GM12878 (cell line): ENCODE data around the gene GPR107. TPM values are rescaled to one million over a fixed set of nuclear protein-coding genes. Genes with fewer than 3 reads are reported as not detected.

Experiments used
- ATAC-seq: fragments of 200-7000 bp; cut with Tn5 transposase; 3 replicates; pipeline ENCODE4 v1.9.1; 2020; ENCODE audit warnings: mild to moderate bottlenecking, moderate library complexity
- BruUV-seq: library from RNA; stranded (reverse); fragments of 400-500 nt; replicated peaks from 2 replicates; lab custom pipeline; 2021; lab: Mats Ljungman, UMichigan
- CTCF ChIA-PET: fragments of 300-600 bp; sonication (Branson Sonifier 250); formaldehyde crosslinking; extraction: SDS; loops from one replicate; lab custom pipeline; 2021; ENCODE audit warnings: inconsistent platforms; lab: Yijun Ruan, JAX
- POLR2A ChIA-PET: fragments of 350-600 bp; formaldehyde crosslinking; extraction: SDS; loops from one replicate; lab custom pipeline; 2021; ENCODE audit warnings: inconsistent platforms; lab: Charles Lee
- RAD21 ChIA-PET: fragments of 300-600 bp; sonication (Branson Sonifier 250); formaldehyde crosslinking; loops from one replicate; lab custom pipeline; 2023; ENCODE audit warnings: antibody characterized with exemption; ENCODE audit not compliant: unreplicated experiment; lab: Charles Lee
- SMC1A ChIA-PET: fragments of 300-600 bp; sonication (Branson Sonifier 250); formaldehyde crosslinking; loops from one replicate; lab custom pipeline; 2023; ENCODE audit not compliant: unreplicated experiment, uncharacterized antibody; lab: Charles Lee
- DNase-seq: peaks from one replicate; pipeline ENCODE4 v3.0.0-alpha.2; 2011; ENCODE audit warnings: low read depth, low spot score
- FAIRE-seq: peaks from 3 replicates; lab custom pipeline; 2011; peaks lifted over from hg19 to GRCh38; lab: Jason Lieb, UNC
- H2AFZ ChIP-seq: 2 replicates; pipeline ENCODE4 v1.6.0; 2011; ENCODE audit warnings: low read depth, low read length, control low read depth; ENCODE audit not compliant: control insufficient read depth
- H3K27ac ChIP-seq: 2 replicates; pipeline ENCODE4 v1.5.1; 2011; ENCODE audit warnings: control low read depth; ENCODE audit not compliant: control insufficient read depth, insufficient read depth
- H3K27me3 ChIP-seq, 2 experiments: replicated peaks in 1 of 2; 2 replicates each; pipeline versions ENCODE4 v1.6.0 to v1.6.1; 2011; ENCODE audit warnings: low read length in 1 of 2; ENCODE audit not compliant: control insufficient read depth in 2 of 2, insufficient read depth in 2 of 2
- H3K36me3 ChIP-seq, 2 experiments: 2 replicates each; pipeline ENCODE4 v1.5.1; 2011; ENCODE audit warnings: low read length in 1 of 2; ENCODE audit not compliant: control insufficient read depth in 2 of 2, insufficient read depth in 2 of 2
- H3K4me1 ChIP-seq: 2 replicates; pipeline ENCODE4 v1.6.1; 2011; ENCODE audit warnings: mild to moderate bottlenecking, low read length, moderate library complexity, mixed read lengths; ENCODE audit not compliant: control insufficient read depth, insufficient read depth
- H3K4me2 ChIP-seq: 2 replicates; pipeline ENCODE4 v1.6.0; 2011; ENCODE audit warnings: control low read depth; ENCODE audit not compliant: control insufficient read depth, insufficient read depth
- H3K4me3 ChIP-seq: fragments of 200-600 bp; sonication (generic); 2 replicates; pipeline ENCODE4 v1.5.1; 2016
- H3K79me2 ChIP-seq: 2 replicates; pipeline ENCODE4 v1.6.0; 2011; ENCODE audit warnings: low read length; ENCODE audit not compliant: control insufficient read depth, insufficient read depth
- H3K9ac ChIP-seq: 2 replicates; pipeline ENCODE4 v1.8.0; 2011; ENCODE audit warnings: low read length, control low read depth, mixed read lengths; ENCODE audit not compliant: control insufficient read depth, insufficient read depth
- H3K9me3 ChIP-seq: replicated peaks from 3 replicates; pipeline ENCODE4 v1.5.1; 2011; ENCODE audit warnings: mild to moderate bottlenecking, low read length; ENCODE audit not compliant: control insufficient read depth, insufficient read depth
- H4K20me1 ChIP-seq: 2 replicates; pipeline ENCODE4 v1.6.0; 2011; ENCODE audit not compliant: control insufficient read depth, insufficient read depth
- BCL3 ChIP-seq: IDR thresholded peaks from 2 replicates; pipeline ENCODE4 v1.6.1; 2011; ENCODE audit warnings: borderline replicate concordance, low read depth, mild to moderate bottlenecking, moderate library complexity, low read length; ENCODE audit not compliant: insufficient read depth, poor library complexity, severe bottlenecking
- CBX5 ChIP-seq: sonication (generic); IDR thresholded peaks from 2 replicates; pipeline ENCODE4 v1.6.1; 2016; ENCODE audit warnings: low read depth, moderate library complexity, mild to moderate bottlenecking, inconsistent platforms
- CEBPB ChIP-seq, 2 experiments: fragments of 150-350 bp in 1 of 2; IDR thresholded peaks; 2 replicates each; pipeline ENCODE4 v1.6.1; 2012 to 2014; ENCODE audit warnings: low read depth in 2 of 2, low read length in 2 of 2, borderline replicate concordance in 1 of 2, inconsistent platforms in 1 of 2
- HDAC6 ChIP-seq: fragments of 200-600 bp; sonication (generic); IDR thresholded peaks from one replicate; pipeline ENCODE4 v1.8.0; 2017; ENCODE audit warnings: antibody characterized with exemption; ENCODE audit not compliant: unreplicated experiment
- IRF4 ChIP-seq: IDR thresholded peaks from 2 replicates; pipeline ENCODE4 v1.6.1; 2011; ENCODE audit warnings: low read depth, low read length
- JUNB ChIP-seq: IDR thresholded peaks from 2 replicates; pipeline ENCODE4 v1.6.1; 2016; ENCODE audit warnings: antibody characterized with exemption, mild to moderate bottlenecking
- MTA3 ChIP-seq: IDR thresholded peaks from 2 replicates; pipeline ENCODE4 v1.6.1; 2012; ENCODE audit warnings: low read length, inconsistent platforms, borderline replicate concordance
- MYB ChIP-seq: fragments of 150-350 bp; IDR thresholded peaks from 2 replicates; pipeline ENCODE4 v1.6.1; 2014; ENCODE audit warnings: mild to moderate bottlenecking, low read depth, low read length, borderline replicate concordance
- NFIC ChIP-seq: IDR thresholded peaks from 2 replicates; pipeline ENCODE4 v1.6.1; 2012; ENCODE audit warnings: low read depth, mild to moderate bottlenecking, inconsistent platforms, low read length, moderate library complexity
- SIN3A ChIP-seq: IDR thresholded peaks from 2 replicates; pipeline ENCODE4 v1.6.1; 2012; ENCODE audit warnings: low read depth, low read length, improper control_type of control experiment
- SMARCA5 ChIP-seq: fragments of 450-650 bp; IDR thresholded peaks from 2 replicates; pipeline ENCODE4 v1.6.1; 2017; ENCODE audit warnings: mild to moderate bottlenecking
- STAT1 ChIP-seq: fragments of 450-650 bp; conservative IDR thresholded peaks from 2 replicates; pipeline ENCODE4 v1.6.1; 2014; ENCODE audit warnings: antibody characterized with exemption, mild to moderate bottlenecking
- WGBS: methylation state at CpG from one replicate; pipeline ENCODE4 v1.1.6; 2016; ENCODE audit warnings: low lambda C conversion rate; ENCODE audit not compliant: insufficient replicate concordance, insufficient coverage; ENCODE audit errors: missing lambda C conversion rate; 5-methylcytosine and 5-hydroxymethylcytosine counted together
- in situ Hi-C: fragments of 300-500 bp; cut with MboI; formaldehyde crosslinking; loops from 9 replicates; pipeline ENCODE4 v1.14.3; 2018; ENCODE audit warnings: mixed read lengths
- intact Hi-C: fragments of 100-400 bp; cut with micrococcal nuclease; formaldehyde crosslinking; loops from one replicate; pipeline ENCODE4 v1.14.2; 2022; ENCODE audit not compliant: unreplicated experiment
- polyA plus RNA-seq, 11 experiments: library from polyadenylated mRNA; depleted of rRNA in 4 of 11; unstranded in 6 of 11; stranded (reverse) in 5 of 11; fragments of >200 nt; fragmentation: Nextera tagmentation in 4 of 11; fragmentation: Illumina TruSeq in 1 of 11; extraction: Ambion mirVana in 4 of 11; extraction: Trizol in 1 of 11; gene quantifications; 1 replicate in 1 of 11; 2 replicates in 10 of 11; pipeline versions ENCODE4 v1.2.1 to v1.2.3, GENCODE V29; 2011 to 2016; ENCODE audit warnings: inconsistent platforms in 2 of 11, missing spikeins in 2 of 11, low read depth in 1 of 11
- total RNA-seq, 4 experiments: library from RNA; depleted of rRNA in 3 of 4; stranded (reverse); fragments of >200 nt in 3 of 4; fragmentation: Illumina TruSeq in 1 of 4; extraction: Trizol in 1 of 4; gene quantifications; 2 replicates each; pipeline versions ENCODE4 v1.2.1 to v1.2.3, GENCODE V29; 2013 to 2021

The GPR107 gene
- total and polyA plus RNA-seq, 10 of the 15 experiments (the other 5 are each of a cell fraction or from before 2014, with no cell fraction given): 2.7 to 21.4 (median 10.6) TPM

- H3K27me3 ChIP-seq: no peaks in the 10 kb centered on the region
- H3K36me3 ChIP-seq: peaks cover 0 to 7% of the 10 kb centered on the region in 2 experiments; a peak in 2 of 4 replicates
- peaks cover 21% of the 10 kb centered on the region for H3K4me1 ChIP-seq
- peak overlapping the region; percentile 70 for H2AFZ ChIP-seq
- ChIA-PET RAD21 (interaction anchor here (1.0 to 3.3 kb wide), 3 partner anchors 13 to 107 kb away, joined by 3 to 22 read pairs (median 4); no protein-coding TSS in a partner anchor), CTCF (interaction anchor here (0.9 to 1.5 kb wide), 5 partner anchors 16 to 241 kb away, joined by 3 read pairs; no protein-coding TSS in a partner anchor), POLR2A (interaction anchor here (0.6 kb wide), 1 partner anchor 1018 kb away, joined by 3 read pairs; no protein-coding TSS in a partner anchor), SMC1A (interaction anchor here (3.6 kb wide), 1 partner anchor 13 kb away, joined by 10 read pairs; no protein-coding TSS in a partner anchor)
- H3K4me3 ChIP-seq: peak overlapping the region; percentile 4; the same call in 1 of the 2 replicates
- ATAC-seq (peak; percentile 44; the same call in 2 of the 3 replicates), DNase-seq (no peak), FAIRE-seq (no peak)
- no peaks in the 10 kb centered on the region for H4K20me1 ChIP-seq
- BruUV-seq: no TSS peak
- in situ Hi-C loops (no loop called here), intact Hi-C loops (loop anchor here (5.0 kb wide), 1 partner anchor 113 kb away; no protein-coding TSS in a partner anchor)
- 76% methylated on average over 22 of the region's 22 CpGs for WGBS
- TF ChIP-seq NFIC (no peak), MTA3 (0 out of 2 replicates have a peak, but pooled peaks have one; percentile 6), CBX5 (no peak), SMARCA5 (peak; percentile 91), IRF4 (no peak)
- H3K79me2 ChIP-seq: no peaks in the 10 kb centered on the region
- H3K27ac ChIP-seq: peak overlapping the region; percentile 94
- H3K9ac ChIP-seq: peak overlapping the region; percentile 70
- peak overlapping the region; percentile 77 for H3K4me2 ChIP-seq
- no peaks in the 10 kb centered on the region for H3K9me3 ChIP-seq
Observed at GRCh38 chr9:130129432-130130061, 75.8 kb downstream of the GPR107 start.

- Histone ChIP-seq H2AFZ (no peak overlapping the region), H3K36me3 (peaks cover 2 to 7% of the 10 kb centered on the region in 2 experiments; a peak in 2 of 4 replicates), H3K27ac (no peak overlapping the region), H3K27me3 (no peaks in the 10 kb centered on the region), H3K79me2 (no peaks in the 10 kb centered on the region), H3K9ac (no peak overlapping the region), H3K4me2 (no peak overlapping the region), H4K20me1 (no peaks in the 10 kb centered on the region), H3K9me3 (no peaks in the 10 kb centered on the region), H3K4me3 (no peak overlapping the region), H3K4me1 (peaks cover 20% of the 10 kb centered on the region)
- DNase-seq (no peak), FAIRE-seq (no peak), ATAC-seq (no peak)
- SMC1A ChIA-PET: no interaction called here
- WGBS: 84% methylated on average over 7 of the region's 7 CpGs
- CTCF ChIA-PET: no interaction called here
- POLR2A ChIA-PET: no interaction called here
- RAD21 ChIA-PET: no interaction called here
- intact Hi-C loops (no loop called here), in situ Hi-C loops (no loop called here)
- BruUV-seq: no TSS peak
- TF ChIP-seq STAT1 (no peak), MYB (no peak), BCL3 (no peak), CEBPB (IDR thresholded peaks at IDR 0.05; ENCODE audit: borderline replicate concordance in 1 of 2, low read depth in 2 of 2, low read length in 2 of 2) (no peak), JUNB (no peak), HDAC6 (no peak), SIN3A (no peak)
Observed at GRCh38 chr9:130132746-130133145, 79.0 kb downstream of the GPR107 start.
